Type B pancreatic cell (in vitro differentiated cells): ENCODE data around the gene DOCK3. TPM values are rescaled to one million over a fixed set of nuclear protein-coding genes. Genes with fewer than 3 reads are reported as not detected.
A peak's percentile ranks its signal among the peaks of the same experiment; 100 is the strongest.

Experiments used
- DNase-seq: peaks from one replicate; pipeline ENCODE4 v3.0.0; 2021; ENCODE audit warnings: mixed read lengths; ENCODE audit not compliant: unreplicated experiment; ENCODE audit errors: extremely low spot score
- H3K27ac Mint-ChIP-seq: 2 replicates; pipeline ENCODE4 v1.8.0; 2021; ENCODE audit warnings: mild to moderate bottlenecking, mixed read lengths
- H3K27me3 Mint-ChIP-seq: 2 replicates; pipeline ENCODE4 v1.8.0; 2021; ENCODE audit warnings: mixed read lengths
- H3K36me3 Mint-ChIP-seq: 2 replicates; pipeline ENCODE4 v1.8.0; 2021; ENCODE audit warnings: mixed read lengths
- H3K4me1 Mint-ChIP-seq: one replicate; pipeline ENCODE4 v1.8.0; 2021; ENCODE audit warnings: mixed read lengths; ENCODE audit not compliant: unreplicated experiment
- H3K4me3 Mint-ChIP-seq: 2 replicates; pipeline ENCODE4 v1.8.0; 2021; ENCODE audit warnings: mild to moderate bottlenecking, mixed read lengths
- H3K9me3 Mint-ChIP-seq: 2 replicates; pipeline ENCODE4 v1.8.0; 2021; ENCODE audit warnings: mixed read lengths
- total RNA-seq: library from RNA; stranded (reverse); gene quantifications from 2 replicates; pipeline ENCODE4 v1.2.1, GENCODE V29; 2021; ENCODE audit warnings: low replicate concordance
- TF ChIP-seq, protein P1 (sequence below): fragments of 200-600 bp; sonication (generic); conservative IDR thresholded peaks from 2 replicates; pipeline ENCODE4 v1.5.0; 2021; ENCODE audit warnings: antibody characterized with exemption, mild to moderate bottlenecking

Gene DOCK3
- total RNA-seq, 1 donor from 2014 or later, result 5.9 TPM

- Mint-ChIP-seq H3K4me3 (no peak overlapping the region), H3K27ac (no peak overlapping the region), H3K4me1 (peaks cover 36% of the 10 kb centered on the region), H3K27me3 (no peaks in the 10 kb centered on the region), H3K36me3 (peaks cover 6% of the 10 kb centered on the region), H3K9me3 (no peaks in the 10 kb centered on the region)
- TF ChIP-seq, protein P1, sequence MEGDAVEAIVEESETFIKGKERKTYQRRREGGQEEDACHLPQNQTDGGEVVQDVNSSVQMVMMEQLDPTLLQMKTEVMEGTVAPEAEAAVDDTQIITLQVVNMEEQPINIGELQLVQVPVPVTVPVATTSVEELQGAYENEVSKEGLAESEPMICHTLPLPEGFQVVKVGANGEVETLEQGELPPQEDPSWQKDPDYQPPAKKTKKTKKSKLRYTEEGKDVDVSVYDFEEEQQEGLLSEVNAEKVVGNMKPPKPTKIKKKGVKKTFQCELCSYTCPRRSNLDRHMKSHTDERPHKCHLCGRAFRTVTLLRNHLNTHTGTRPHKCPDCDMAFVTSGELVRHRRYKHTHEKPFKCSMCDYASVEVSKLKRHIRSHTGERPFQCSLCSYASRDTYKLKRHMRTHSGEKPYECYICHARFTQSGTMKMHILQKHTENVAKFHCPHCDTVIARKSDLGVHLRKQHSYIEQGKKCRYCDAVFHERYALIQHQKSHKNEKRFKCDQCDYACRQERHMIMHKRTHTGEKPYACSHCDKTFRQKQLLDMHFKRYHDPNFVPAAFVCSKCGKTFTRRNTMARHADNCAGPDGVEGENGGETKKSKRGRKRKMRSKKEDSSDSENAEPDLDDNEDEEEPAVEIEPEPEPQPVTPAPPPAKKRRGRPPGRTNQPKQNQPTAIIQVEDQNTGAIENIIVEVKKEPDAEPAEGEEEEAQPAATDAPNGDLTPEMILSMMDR, result no peak
- no peak for DNase-seq
These were observed 37.7 kb upstream of the DOCK3 start for GRCh38 chr3:50637011-50637410.

GRCh38 chr3:50637945-50638344 lies 36.8 kb upstream of the DOCK3 start:
- peaks cover 26% of the 10 kb centered on the region for H3K4me1 Mint-ChIP-seq
- TF ChIP-seq, protein P1, result no peak
- no peak for DNase-seq
- H3K27me3 Mint-ChIP-seq, result no peaks in the 10 kb centered on the region
- no peak overlapping the region for H3K27ac Mint-ChIP-seq
- no peak overlapping the region for H3K4me3 Mint-ChIP-seq
- H3K9me3 Mint-ChIP-seq, result no peaks in the 10 kb centered on the region
- H3K36me3 Mint-ChIP-seq, result peaks cover 6% of the 10 kb centered on the region

DNA sequence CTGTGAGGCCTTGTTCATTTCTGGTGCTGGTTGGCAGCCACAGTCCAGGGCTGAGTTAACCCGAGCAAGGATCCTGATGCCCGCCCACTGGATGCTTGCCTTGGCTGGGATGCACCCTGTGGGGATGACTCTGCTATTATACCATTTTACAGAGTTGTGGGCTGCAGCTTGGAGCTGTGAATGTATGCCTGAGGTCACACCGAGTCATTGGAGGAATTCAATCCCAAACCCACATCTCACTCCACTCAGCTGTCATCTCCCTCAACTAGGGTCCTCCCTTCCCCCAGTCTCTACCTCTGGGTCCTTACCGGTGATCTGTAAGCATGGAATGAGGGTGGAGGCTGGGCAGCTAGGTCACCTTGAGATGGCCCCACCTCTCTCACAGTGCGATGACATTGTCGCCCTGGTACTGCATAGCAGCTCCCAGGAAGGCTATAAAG lies 35.7 kb upstream of the DOCK3 start:
- no peaks in the 10 kb centered on the region for H3K27me3 Mint-ChIP-seq
- TF ChIP-seq, protein P1, result no peak
- DNase-seq, result no peak
- peak overlapping the region; percentile 66 for H3K27ac Mint-ChIP-seq
- peaks cover 19% of the 10 kb centered on the region for H3K4me1 Mint-ChIP-seq
- no peak overlapping the region for H3K4me3 Mint-ChIP-seq
- no peaks in the 10 kb centered on the region for H3K9me3 Mint-ChIP-seq
- peaks cover 6% of the 10 kb centered on the region for H3K36me3 Mint-ChIP-seq

DNA sequence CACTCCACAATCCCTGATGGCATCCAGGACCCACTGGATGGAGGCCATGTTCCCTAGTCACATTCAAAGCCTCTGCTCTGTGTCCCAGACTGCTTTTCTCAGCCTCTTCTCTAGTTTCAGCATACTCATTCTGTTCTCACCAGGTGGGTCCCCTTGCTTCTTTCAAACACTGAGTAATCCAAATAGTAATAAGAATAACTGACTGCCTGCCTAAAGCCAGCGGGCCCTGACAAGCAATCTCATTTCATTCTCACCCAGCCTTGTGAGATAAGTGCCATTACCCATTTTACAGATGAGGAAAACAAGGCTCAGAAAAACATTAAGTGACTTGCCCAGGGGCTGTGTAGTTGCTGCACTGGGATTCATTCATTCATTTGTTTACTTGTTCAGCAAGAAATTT lies 32.3 kb upstream of the DOCK3 start:
- no peak for DNase-seq
- Mint-ChIP-seq H3K27ac (no peak overlapping the region), H3K27me3 (no peaks in the 10 kb centered on the region), H3K4me3 (no peak overlapping the region), H3K9me3 (no peaks in the 10 kb centered on the region), H3K36me3 (peaks cover 14% of the 10 kb centered on the region), H3K4me1 (peaks cover 13% of the 10 kb centered on the region)
- TF ChIP-seq, protein P1, result no peak

- no peak overlapping the region for H3K4me3 Mint-ChIP-seq
- TF ChIP-seq, protein P1, result no peak
- no peak overlapping the region for H3K27ac Mint-ChIP-seq
- H3K9me3 Mint-ChIP-seq, result no peaks in the 10 kb centered on the region
- DNase-seq, result no peak
- H3K4me1 Mint-ChIP-seq, result peaks cover 4% of the 10 kb centered on the region
- no peaks in the 10 kb centered on the region for H3K27me3 Mint-ChIP-seq
- H3K36me3 Mint-ChIP-seq, result peaks cover 14% of the 10 kb centered on the region
These were observed 30.2 kb upstream of the DOCK3 start for GRCh38 chr3:50644561-50644960.

DNA sequence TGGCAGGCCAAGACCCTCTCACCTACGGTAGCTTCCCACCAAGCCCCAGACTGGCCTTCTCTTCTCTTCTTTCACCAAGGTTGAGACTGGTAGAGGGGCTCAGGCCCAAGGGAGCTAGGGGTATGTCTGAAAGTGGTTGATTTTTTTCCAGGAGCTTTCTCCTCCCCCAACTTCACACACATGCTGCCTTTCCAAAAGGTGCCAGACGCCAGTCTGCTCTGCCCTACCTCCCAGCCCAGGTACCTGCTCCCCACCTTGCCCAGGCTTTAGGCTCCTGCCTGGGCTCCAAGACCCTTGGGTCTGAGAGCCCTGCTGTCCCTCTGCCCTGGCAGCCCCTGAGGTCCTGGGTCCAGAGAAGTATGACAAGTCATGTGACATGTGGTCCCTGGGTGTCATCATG lies 29.3 kb upstream of the DOCK3 start:
- TF ChIP-seq, protein P1, result no peak
- no peak overlapping the region for H3K4me3 Mint-ChIP-seq

More for the DNA sequence above, 29.3 kb upstream of the DOCK3 start:
- Mint-ChIP-seq H3K4me1 (peaks cover 4% of the 10 kb centered on the region), H3K9me3 (no peaks in the 10 kb centered on the region), H3K27me3 (no peaks in the 10 kb centered on the region), H3K27ac (no peak overlapping the region), H3K36me3 (peaks cover 14% of the 10 kb centered on the region)
- DNase-seq, result no peak
